GOT3 (cell line): ENCODE data around the gene CDH1.
"Not testable (repeated sequence)": the region's sequence is repeated elsewhere in the genome, so short reads cannot be mapped to it uniquely, and the experiment has no call there.

Source experiments
- DNase-seq: peaks from one replicate; lab custom pipeline; 2025; ENCODE audit warnings: mixed read lengths; lab: John Stamatoyannopoulos, UW

The CDH1 gene

GRCh38 chr16:68790944-68791343 is 53.9 kb downstream of the CDH1 start:
- DNase-seq, result no peak

GRCh38 chr16:68792465-68793324 is 55.6 kb downstream of the CDH1 start:
- no peak for DNase-seq

- no peak for DNase-seq
Observed at GRCh38 chr16:68793401-68793857, 56.3 kb downstream of the CDH1 start.

GRCh38 chr16:68798398-68798797 is 61.3 kb downstream of the CDH1 start:
- DNase-seq, result no peak

- no peak for DNase-seq
Observed at GRCh38 chr16:68800257-68800875, 63.3 kb downstream of the CDH1 start.

GRCh38 chr16:68802190-68802589 is 65.1 kb downstream of the CDH1 start:
- no peak for DNase-seq

GRCh38 chr16:68806422-68806821 is 69.3 kb downstream of the CDH1 start:
- DNase-seq, result no peak

- no peak for DNase-seq
Observed at GRCh38 chr16:68806981-68807380, 69.9 kb downstream of the CDH1 start.

- DNase-seq, result no peak
Observed at GRCh38 chr16:68814516-68814915, 77.4 kb downstream of the CDH1 start.

- DNase-seq, result no peak
Observed at GRCh38 chr16:68823401-68824135, 86.5 kb downstream of the CDH1 start.

- no peak for DNase-seq
Observed at GRCh38 chr16:68825427-68825826, 88.3 kb downstream of the CDH1 start.

- no peak for DNase-seq
Observed at GRCh38 chr16:68826652-68827051, 89.6 kb downstream of the CDH1 start.

GRCh38 chr16:68833251-68833650 is 96.2 kb downstream of the CDH1 start:
- no peak for DNase-seq

- DNase-seq, result no peak
Observed at GRCh38 chr16:68834550-68834949, 97.5 kb downstream of the CDH1 start.

- no peak for DNase-seq
Observed at GRCh38 chr16:68835970-68836369, 98.9 kb downstream of the CDH1 start.

GRCh38 chr16:68839831-68840230 is 102.7 kb downstream of the CDH1 start:
- no peak for DNase-seq

GRCh38 chr16:68842964-68843481 is 105.9 kb downstream of the CDH1 start:
- not testable (repeated sequence) for DNase-seq

GRCh38 chr16:68843482-68844210 is 106.6 kb downstream of the CDH1 start, which contains the start of gene TANGO6:
Gene TANGO6, plus strand, starts transcription at chr16:68843531. Its CDS starts 87 bp downstream, at chr16:68843618.
- peak; percentile 59 for DNase-seq

- DNase-seq, result no peak
Observed at GRCh38 chr16:68844211-68844564, 107.1 kb downstream of the CDH1 start.

- DNase-seq, result no peak
Observed at GRCh38 chr16:68848786-68849185, 111.7 kb downstream of the CDH1 start.

- no peak for DNase-seq
Observed at GRCh38 chr16:68850481-68850880, 113.4 kb downstream of the CDH1 start.

GRCh38 chr16:68851601-68852000 is 114.5 kb downstream of the CDH1 start:
- DNase-seq, result no peak
